Activated CD4-positive, alpha-beta T cell treated with anti-CD3 and anti-CD28 coated beads for 24 hours (primary cell): Measurements from ENCODE around the gene VTI1A.
"Not testable (repeated sequence)": the region's sequence is repeated elsewhere in the genome, so short reads cannot be mapped to it uniquely, and the experiment has no call there.

Experiments
- DNase-seq, 2 donors: peaks; one replicate each; pipeline ENCODE4 v3.0.0-alpha.2; 2020; ENCODE audit warnings: low read depth in 2 of 2

VTI1A gene

DNA sequence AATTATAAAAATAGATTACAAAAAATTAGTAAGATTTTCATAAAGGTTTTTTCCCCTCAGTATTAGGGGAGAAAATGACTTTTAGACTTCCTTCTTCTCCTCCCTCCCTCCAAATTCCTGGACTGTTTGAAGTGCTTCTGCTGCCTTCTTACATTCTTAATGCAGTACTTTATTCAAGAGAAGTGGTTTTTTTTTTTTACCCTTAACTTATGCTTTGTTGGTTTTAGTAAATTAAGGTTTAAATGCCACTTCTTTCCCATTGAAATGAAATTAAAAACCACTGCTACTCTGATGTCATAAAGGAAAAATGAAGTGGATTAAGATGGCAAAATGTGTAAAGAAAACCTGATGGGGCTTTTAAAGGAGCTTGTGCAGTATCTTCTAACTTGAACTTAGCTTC, 140.7 kb downstream of the VTI1A start:
- no peak for DNase-seq

DNA sequence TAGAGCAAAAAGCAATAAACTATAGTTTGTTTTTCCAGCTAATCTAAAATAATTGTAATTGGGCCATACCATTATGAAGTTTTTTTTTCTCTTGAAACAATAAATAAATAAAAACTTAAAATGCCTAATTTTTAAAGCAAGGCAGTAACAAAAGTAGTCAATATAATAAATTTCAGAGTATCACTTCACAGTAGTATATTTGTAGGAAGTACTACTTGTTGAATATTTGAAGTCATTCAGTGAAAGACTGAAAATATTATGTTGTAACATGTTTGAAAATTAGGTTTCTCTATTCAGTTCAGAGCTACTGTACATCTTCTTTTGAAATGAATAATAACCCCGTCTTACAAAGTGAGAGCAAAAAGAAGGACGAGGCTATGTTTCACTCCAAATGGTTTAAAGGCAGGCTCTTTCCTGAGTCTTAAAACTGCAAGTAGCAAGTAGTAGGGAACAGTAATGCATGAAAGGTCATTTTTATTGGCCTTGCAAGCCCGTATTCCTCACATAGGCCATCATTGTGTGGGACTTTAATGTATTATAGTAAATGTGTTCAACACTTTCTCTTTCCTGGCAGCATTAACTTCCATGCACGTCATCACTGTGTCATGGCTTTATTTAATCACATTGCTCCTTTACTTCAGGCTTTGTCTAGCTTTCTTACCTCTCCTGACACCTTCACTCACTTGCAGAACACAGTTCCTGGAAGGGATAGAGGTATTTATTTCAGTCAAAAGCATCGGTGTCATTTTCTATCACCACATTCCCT, 141.4 kb downstream of the VTI1A start:
- DNase-seq, result no peak

- no peak for DNase-seq
Measured at GRCh38 chr10:112589081-112589480, 142.1 kb downstream of the VTI1A start.

GRCh38 chr10:112590786-112591185, 143.8 kb downstream of the VTI1A start:
- not testable (repeated sequence) for DNase-seq

DNA sequence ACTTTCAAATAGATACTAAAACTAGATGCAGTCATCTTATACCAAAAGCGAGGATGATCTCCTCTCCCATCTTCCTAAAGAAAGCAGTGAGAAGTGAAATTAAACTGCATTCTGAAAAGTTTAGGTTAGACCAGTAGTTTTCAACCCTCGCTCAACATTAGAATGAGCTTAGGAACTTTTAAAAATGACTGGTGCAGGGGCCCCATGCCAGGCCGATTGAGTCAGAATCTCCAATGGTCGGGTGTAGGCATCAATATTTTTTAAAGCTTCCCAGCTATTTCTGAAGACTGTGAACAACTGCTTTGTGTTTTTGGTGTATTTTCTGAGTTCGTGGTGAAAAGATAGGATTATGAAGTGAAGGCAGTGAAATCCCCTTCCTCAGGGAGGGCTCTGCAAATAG, 146.0 kb downstream of the VTI1A start:
- no peak for DNase-seq

GRCh38 chr10:112601214-112602090, 154.4 kb downstream of the VTI1A start:
- DNase-seq, result no peak

- no peak for DNase-seq
Measured at GRCh38 chr10:112603062-112603461, 156.0 kb downstream of the VTI1A start.

DNA sequence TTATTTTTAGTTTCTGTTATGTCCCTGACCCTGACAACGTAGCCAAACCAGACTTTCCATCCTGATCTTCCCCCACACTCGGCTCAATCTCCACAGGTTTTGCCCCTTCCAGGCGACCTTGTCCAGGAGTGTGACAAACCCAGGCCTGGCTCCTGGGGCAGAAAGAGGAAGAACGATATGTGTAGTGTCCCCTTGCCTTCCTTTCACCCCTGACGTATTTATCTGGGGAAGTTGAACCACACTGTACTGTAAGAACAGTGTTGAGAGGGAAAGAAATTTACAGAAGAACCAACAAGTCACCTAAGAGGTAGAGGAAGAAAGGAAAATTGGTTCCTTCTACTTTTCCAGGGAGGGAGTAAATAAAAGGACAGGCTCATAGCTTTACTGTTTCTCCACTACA, 158.0 kb downstream of the VTI1A start:
- DNase-seq, result no peak

- no peak for DNase-seq
Measured at GRCh38 chr10:112607506-112607905, 160.5 kb downstream of the VTI1A start.

DNA sequence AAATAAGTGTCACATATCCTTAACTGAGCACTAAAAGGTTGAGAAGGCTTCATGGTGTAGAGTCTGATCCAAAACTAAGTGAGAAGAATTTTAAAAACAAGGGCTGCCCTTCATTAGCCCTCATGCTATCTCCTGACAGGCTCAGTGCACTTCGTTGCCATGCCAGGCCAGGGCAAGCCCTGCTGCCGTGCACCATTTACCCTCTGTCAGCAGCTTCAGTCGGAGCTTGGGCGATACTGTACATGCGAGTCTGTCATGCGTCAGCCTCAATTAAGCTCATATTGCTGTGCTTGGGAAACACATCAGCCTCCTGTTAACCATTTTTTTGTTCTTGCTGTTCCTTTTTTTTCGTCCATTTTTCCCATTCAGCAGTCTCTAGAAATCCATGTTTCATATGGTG, 166.6 kb downstream of the VTI1A start:
- no peak for DNase-seq

DNA sequence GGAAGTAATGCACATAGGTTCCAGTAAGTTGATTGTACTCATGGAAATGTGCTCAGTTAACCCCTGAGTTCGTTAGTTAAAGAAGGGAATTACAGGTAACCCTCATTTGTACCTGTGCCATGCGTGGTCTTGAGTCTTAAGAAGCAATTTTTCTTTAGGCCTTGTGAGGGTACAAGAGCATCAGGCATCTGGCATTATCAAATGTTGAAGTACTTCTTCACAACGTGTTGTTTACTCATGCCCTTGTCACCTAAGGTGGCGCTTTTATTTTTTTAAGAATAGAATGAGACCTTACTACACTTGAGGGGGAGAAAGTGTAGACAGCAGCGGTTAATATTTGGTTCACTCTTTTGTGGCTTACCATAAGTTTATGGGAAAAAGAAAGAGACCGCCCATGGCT, 167.1 kb downstream of the VTI1A start:
- DNase-seq, result no peak

- no peak for DNase-seq
Measured at GRCh38 chr10:112614586-112614985, 167.6 kb downstream of the VTI1A start.

DNA sequence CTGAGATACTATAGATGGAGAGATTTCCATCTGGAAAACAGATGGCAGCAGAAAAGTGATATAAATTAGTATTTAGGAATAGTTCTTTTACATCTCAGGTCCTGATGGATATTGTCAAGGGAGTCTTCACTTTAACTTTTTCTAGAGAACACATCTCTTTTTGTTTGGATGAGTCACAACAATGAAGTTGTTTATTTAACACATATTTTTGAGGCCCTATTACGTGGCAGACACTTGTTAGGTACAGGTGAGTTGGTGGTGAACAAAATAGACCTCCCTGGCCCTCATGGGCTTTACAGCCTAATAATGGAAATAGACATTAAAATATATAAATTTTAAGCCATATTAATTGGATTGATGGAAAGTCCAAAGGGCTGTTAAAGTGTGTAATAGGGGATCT, 168.3 kb downstream of the VTI1A start:
- no peak for DNase-seq

- DNase-seq, result no peak
Measured at GRCh38 chr10:112616647-112617046, 169.6 kb downstream of the VTI1A start.

DNA sequence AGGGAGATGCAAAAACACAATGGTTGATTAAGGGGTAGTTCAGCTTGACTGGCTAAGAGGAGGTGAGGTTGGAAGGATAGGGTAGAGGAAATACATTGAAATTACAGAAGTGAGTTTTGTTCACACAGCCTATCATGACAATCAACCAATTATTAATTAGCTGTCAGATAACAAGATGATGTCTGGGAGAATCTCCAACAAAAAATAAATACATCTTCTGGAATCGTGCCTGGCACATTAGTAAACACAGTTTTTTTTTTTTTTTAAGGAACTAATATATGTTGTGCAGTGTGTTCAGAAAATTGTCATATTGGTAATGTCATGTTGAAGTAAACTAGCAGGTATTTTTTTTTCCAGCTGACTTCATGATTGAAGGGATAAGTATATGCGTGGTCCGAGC, 171.8 kb downstream of the VTI1A start:
- no peak for DNase-seq

DNA sequence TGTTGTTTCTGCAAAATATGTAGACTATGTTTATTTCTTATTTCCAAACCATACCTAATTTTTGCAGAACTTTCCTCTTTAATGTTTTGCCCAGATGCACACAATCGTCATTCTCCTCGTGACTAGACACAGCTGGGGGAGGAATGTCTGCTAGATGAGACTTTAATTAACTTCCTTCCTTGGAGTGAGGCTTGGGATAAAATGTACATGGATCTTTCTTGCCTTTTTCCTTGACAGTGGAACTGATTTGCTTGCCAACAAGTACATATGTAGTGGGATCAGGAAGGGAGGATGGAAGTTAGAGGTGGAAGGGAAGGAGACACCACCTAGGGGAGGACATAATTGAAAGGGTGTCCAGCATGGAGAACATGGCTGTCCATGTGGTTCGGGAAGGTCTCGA, 172.5 kb downstream of the VTI1A start:
- no peak for DNase-seq

DNA sequence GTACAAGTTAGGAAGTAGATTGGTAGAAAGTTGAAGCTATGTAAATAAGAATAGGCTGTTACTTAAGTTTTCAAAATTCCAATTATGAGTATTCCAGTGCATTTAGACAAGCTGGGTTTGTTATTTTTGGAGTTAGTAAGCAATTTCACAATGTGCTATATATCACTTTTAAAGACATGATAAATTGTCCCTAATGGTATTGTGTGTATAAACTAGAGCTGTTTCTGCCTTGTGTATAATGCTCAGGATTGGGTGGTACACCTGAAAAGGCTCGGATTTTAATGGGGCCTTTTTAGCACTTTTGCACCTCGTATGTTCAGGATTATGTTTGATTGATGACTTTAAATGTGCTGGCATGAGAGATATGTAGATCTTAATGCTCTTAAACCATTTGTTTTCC, 175.8 kb downstream of the VTI1A start:
- no peak for DNase-seq

- no peak for DNase-seq
Measured at GRCh38 chr10:112624546-112625048, 177.6 kb downstream of the VTI1A start.

DNA sequence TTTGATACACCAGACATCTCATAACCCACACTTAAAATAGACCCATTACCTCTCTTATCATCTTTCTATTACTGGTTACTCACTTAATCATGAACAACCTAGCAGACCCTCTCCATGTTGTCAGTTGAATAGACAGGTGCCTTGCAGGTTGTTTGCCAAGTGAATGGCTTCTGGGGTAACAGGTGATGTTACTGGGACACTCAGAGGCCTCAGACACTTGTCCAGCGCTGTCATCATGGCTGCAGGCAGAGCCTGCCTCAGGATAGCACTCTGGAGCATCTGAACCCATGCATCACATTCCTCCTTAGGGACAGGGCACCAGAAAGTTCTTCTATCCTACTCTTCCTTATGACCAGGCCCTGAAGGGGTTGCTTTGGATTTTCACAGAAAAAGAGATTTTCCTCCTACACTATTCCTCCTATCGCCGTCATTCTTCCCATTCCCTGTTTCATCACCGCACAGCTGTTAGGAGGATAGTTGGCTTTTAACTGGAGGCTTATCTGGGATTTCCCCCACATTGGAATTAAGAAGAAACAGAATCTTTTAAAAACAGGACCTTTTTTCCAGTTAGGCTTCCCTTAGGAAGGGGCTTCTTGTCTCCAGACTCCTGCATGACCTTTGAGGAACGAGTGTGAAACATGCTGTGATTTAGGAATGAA, 182.1 kb downstream of the VTI1A start:
- DNase-seq, result no peak

- DNase-seq, result no peak
Measured at GRCh38 chr10:112631501-112632400, 184.7 kb downstream of the VTI1A start.

DNA sequence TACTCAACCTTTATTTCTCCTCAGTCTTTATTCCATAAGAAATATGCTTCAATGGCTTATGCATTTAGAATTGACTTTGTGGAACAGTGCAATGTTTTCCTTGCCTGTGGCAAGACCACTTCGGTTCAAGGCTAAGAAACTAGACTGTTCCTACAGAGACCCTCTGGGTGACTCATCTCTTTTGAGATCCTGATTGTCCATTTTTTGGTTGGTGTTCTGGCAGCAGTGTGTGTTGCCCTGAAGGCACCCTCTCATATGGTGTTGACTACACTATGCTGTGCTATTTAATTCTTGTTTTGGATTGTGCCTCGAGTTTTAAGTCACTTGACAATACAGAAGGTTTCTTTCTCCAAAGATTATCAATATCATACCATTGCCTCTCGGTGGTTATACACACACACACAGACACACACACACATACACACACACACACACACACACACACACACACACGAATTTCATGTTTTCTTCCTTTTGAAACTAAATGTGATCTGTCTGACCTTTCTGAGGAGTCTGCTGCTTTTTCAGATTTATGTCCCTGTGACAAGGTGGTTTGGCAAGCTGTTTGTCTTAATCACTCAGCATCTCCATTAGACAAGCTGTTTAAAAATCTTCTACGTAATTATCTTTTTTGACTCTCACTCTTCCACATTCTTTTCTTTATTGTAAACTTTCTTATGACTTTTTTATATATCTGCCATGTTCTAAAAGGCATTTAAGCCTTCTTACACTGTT, 187.2 kb downstream of the VTI1A start:
- no peak for DNase-seq
